OCI-LY7 (cell line): ENCODE measurements around the gene FOXP1.

Source experiments
- EZH2phosphoT487 ChIP-seq: fragments of 200-600 bp; sonication (generic); IDR thresholded peaks from 2 replicates; pipeline ENCODE4 v1.6.1; 2018; ENCODE audit warnings: low read depth, borderline replicate concordance, mild to moderate bottlenecking, mixed run types, antibody characterized with exemption, low read length, moderate library complexity, mixed read lengths
- TF ChIP-seq, protein P1 (sequence below): fragments of 200-600 bp; sonication (generic); conservative IDR thresholded peaks from 2 replicates; pipeline ENCODE4 v1.5.1; 2014; ENCODE audit warnings: mild to moderate bottlenecking, antibody characterized with exemption, low read length, moderate library complexity, mixed read lengths

DNA sequence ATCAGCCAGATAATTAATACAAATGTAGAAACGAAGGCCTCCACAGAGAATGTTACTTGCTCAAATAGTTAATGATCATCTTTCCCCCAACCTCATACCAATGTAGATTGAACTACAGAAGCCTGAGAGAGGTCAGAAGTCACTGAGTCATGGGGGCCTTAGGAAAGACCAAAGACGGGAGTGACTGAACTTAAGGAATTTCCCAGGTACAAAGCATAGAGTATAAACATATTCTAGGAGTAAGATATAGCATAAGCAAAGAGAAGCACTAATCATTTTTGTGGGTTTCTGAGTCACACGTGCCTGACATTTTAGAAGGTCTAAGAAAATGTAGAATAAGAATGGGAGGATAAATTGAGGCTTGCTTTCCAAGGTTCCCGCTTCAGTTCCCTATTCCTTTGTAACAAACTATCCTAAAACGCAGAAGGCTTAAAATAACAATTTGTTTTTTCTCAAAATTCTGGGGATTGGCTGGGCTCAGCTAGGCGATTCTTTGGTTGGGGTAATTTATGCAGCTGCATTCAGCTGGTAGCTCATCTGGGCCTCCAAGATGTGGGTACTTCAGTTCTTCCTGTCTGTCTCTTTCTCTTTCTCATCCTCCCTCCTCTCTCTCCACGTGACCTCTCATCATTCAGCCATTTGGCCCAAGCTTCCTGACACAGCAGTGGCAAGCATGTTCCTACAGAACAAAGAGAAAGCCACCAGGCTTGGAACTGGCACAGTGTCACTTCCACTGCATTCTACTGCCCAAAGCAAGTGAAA, 422.6 kb downstream of the FOXP1 start:
- TF ChIP-seq, protein P1, sequence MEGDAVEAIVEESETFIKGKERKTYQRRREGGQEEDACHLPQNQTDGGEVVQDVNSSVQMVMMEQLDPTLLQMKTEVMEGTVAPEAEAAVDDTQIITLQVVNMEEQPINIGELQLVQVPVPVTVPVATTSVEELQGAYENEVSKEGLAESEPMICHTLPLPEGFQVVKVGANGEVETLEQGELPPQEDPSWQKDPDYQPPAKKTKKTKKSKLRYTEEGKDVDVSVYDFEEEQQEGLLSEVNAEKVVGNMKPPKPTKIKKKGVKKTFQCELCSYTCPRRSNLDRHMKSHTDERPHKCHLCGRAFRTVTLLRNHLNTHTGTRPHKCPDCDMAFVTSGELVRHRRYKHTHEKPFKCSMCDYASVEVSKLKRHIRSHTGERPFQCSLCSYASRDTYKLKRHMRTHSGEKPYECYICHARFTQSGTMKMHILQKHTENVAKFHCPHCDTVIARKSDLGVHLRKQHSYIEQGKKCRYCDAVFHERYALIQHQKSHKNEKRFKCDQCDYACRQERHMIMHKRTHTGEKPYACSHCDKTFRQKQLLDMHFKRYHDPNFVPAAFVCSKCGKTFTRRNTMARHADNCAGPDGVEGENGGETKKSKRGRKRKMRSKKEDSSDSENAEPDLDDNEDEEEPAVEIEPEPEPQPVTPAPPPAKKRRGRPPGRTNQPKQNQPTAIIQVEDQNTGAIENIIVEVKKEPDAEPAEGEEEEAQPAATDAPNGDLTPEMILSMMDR: no peak
- no peak for TF ChIP-seq EZH2phosphoT487
